COR-L47 (cell line): Measurements from ENCODE around the gene ACCSL.

Experiments
- DNase-seq: peaks from one replicate; lab custom pipeline; 2025; lab: John Stamatoyannopoulos, UW

The ACCSL gene

GRCh38 chr11:44018127-44018521 lies 29.7 kb upstream of the ACCSL start:
- no peak for DNase-seq

GRCh38 chr11:44018829-44019228 lies 29.0 kb upstream of the ACCSL start:
- no peak for DNase-seq

- DNase-seq = no peak
Measured at GRCh38 chr11:44024977-44025376, 22.8 kb upstream of the ACCSL start.

DNA sequence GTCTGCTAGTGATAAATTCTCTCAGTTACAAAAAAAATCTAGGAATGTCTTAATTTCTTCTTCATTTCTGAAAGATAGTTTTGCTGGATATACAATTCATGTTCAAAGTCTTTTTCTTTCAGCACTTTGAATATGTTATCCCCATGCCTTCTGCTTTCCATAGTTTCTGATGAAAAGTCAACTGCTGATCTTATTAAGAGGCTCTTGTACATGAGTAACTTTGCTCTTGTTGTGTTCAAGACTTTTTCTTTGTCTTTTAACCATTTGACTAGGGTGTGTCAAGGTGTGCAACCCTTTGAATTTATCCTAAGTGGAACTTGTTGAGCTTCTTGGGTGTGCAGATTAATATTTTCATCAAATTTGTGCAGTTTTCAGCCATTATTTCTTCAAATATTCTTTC lies 22.1 kb upstream of the ACCSL start:
- no peak for DNase-seq

DNA sequence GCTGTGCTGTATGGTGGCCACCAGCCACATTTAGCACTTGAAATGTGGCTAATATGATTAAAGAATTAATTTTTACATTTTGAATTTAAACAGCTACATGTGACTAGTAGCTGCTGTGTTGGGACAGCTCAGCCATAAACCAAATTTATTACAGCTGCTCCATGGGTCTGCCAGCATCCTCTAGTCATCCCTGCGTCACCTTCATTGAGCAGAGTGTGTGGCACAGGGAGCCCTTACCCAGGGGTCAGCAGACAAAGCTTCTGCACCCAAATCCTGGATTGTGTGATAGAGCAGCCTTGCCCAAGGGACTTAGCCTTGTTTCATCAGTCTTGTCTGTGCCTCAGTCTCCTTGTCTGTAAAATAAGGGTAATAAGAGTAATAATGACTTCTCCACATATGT lies 19.4 kb upstream of the ACCSL start:
- no peak for DNase-seq

- DNase-seq = no peak
Measured at GRCh38 chr11:44028816-44029506, 18.8 kb upstream of the ACCSL start.

GRCh38 chr11:44029507-44029845 lies 18.3 kb upstream of the ACCSL start:
- DNase-seq = no peak

- DNase-seq = no peak
Measured at GRCh38 chr11:44029977-44030911, 17.5 kb upstream of the ACCSL start.

DNA sequence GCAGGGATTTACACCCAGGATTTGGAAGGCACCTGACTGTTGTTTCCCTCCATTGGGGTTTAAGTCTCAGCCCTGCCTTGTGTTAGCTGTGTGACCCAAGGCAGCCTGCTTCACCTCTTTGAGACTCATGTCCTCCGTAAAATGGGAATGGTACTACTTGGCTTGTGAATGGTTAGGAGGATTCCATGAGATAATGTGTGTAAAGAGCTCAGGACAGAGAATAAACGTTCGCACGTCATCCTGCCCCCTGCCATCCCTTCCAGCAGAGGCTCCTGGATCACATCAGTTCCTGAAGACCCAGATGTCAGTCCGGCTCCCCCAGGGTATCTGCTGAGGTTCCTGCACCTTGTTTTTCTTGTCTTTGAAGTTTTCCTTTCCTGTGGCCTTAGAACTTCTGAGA lies 16.8 kb upstream of the ACCSL start:
- DNase-seq = no peak

DNA sequence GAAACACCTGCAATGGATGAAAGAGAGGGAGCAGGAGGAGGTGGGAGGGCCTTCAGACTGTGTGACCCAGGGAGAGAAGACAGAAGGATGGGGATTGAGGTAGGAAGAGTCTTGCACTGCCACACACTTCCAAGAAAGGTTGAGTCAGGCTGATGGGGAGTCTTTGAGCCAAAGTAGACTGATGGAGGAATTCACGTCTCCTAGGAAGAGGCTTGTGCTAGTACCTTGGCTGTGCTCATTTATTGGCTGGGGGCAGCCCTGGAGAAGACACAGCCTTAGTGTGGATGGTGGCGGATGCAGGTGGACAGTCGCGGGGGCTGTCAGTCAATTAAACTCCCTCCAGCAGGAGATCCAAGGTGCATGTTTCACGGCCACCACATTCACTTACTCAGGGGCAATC lies 16.2 kb upstream of the ACCSL start:
- no peak for DNase-seq

DNA sequence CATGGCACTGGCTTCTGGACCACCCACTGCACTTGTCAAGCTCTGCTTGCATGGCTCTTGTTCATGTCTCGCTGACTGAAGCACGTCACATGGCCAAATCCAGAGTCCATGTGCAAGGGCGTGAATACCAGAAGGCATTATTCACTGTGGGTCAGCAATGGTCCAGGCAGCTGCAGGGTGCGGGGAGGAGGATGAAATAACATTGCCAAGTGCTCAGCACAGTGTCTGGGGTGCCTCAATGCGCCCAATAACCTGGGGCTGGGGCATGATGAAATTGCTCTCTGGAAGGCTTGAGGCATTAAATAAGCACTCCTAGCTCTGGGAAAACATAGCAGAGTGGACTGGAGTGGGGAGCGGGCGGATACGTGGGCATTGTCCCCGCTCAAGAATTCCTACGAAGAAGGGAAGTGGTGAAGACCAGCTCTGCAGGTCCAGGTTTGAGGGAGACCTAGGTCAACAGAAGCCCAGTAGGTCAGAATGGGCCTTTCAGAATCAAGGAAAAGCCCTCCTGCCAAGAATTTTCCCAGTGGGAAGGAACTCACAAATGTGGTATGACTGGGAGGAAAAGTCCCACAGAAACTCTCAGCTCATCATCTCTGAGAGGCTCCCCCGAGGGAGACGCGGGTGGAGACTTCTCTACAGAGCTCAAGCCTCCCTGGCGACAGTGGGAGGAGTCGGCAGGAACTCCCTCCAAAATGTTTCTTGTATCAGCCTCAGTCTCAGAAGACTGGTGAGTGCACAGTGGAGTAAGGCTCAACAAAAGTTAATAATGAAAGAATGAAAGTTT lies 15.3 kb upstream of the ACCSL start:
- DNase-seq = no peak

- DNase-seq = no peak
Measured at GRCh38 chr11:44033411-44033850, 14.3 kb upstream of the ACCSL start.

DNA sequence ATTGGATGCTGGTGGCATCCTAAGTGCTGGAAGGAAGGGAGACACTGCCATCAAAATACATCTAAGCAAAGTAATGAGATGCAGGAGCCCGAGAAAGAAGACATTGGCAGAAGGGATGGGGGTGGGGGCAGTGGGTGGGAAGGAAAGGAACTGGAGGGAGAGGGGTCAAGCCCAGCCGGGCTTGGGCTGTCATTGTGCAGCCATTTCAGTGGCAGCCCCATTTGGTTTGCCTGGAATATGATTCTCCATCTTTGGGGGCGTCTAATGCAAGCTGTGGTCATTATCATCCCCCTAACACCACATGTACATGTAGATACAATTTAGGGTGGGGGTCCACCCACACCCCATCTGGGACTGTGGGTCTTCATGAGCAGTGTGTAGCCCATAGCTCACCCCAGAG lies 13.9 kb upstream of the ACCSL start:
- DNase-seq = no peak

- DNase-seq = no peak
Measured at GRCh38 chr11:44034639-44035038, 13.1 kb upstream of the ACCSL start.

- peak; percentile 66 for DNase-seq
Measured at GRCh38 chr11:44036811-44037657, 10.7 kb upstream of the ACCSL start.

DNA sequence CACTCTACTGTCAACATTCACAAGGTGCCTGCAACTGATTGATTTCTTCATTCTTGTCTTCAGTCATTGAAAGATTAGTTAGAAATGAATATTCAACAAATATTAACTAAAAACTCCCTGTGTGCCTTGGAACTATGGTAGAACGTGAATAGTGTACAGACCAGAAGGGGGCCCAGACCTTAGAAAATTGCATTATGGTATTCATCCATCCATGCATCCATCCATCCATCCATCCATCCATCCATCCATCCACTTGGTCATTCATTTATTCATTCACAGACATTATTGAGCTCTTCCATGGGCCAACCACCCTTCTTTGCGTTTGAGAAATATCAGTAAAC lies 10.2 kb upstream of the ACCSL start:
- no peak for DNase-seq

DNA sequence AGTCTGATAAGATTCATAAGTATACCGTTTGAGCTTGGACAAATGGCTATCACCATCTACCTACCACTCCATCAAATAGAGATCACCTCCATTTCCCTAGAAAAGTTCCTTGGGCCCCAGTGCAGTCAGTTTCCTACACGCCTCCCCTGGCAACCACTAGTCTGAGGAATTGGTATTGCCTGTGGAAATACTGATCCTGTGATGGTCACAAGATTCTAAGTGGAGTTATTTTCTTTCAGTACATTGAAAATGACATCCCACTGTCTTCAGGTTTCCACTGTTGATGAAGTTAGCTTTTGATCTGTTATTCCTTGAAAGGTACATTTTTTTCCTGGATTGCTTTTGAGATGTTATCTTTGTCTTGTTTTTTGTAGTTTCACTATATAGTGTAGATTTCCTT lies 4.6 kb upstream of the ACCSL start:
- DNase-seq = no peak

- DNase-seq = no peak
Measured at GRCh38 chr11:44046182-44046581, 1.6 kb upstream of the ACCSL start.

DNA sequence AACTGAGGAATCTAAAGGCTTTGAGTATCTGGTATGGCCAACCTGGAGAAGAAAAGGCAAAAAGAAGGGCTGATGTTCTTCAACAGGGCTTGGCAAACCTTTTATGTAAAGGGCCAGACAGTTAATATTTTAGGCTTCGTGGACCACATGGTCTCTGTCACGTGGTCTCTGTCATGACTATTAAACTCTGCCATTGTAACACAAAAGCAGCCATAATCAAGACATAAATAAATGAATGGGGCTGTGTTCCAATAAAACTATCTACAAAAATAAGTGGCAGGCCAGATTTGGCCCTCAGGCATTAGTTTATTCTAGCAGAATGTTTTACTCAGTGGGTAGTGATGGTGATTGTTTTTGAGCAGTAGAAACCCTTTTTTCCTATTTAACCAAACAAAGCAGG lies 483 bp upstream of the ACCSL start:
- no peak for DNase-seq

- no peak for DNase-seq
Measured at GRCh38 chr11:44049832-44050231, 2.1 kb downstream of the ACCSL start.

DNA sequence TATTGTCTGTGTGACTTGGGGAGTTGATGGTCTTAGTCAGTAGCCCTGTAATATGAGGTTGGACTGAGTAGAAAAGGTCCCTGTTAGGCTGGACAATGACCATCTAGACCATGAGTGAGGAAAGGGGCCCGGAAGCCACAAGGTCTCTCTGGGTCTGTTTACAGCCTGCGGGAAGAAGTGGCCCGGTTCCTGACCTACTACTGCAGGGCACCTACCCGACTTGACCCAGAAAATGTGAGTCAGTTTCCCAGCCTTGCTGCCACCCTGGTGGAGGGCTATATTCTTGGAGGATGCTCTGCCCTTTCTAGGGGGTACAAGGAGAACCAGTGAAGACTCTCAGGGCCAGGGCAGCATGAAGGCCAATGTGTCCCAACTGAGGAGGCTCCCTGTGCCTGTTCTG lies 3.4 kb downstream of the ACCSL start:
- DNase-seq = no peak

GRCh38 chr11:44057340-44057739 lies 9.6 kb downstream of the ACCSL start:
- no peak for DNase-seq
